GM15510 (cell line): Measurements from ENCODE around the gene CCT4.
A peak's percentile ranks its signal among the peaks of the same experiment; 100 is the strongest.

ENCODE experiments used
- POLR2A ChIP-seq: IDR thresholded peaks from 3 replicates; pipeline ENCODE4 v1.6.1; 2011; ENCODE audit warnings: borderline replicate concordance; ENCODE audit not compliant: insufficient read length; ENCODE audit errors: extremely low read depth

The CCT4 gene

GRCh38 chr2:61888267-61889055, at the start of gene CCT4:
Gene CCT4 (minus strand): TSS chr2:61888656. CDS start chr2:61888507, 149 bp downstream.
- TF ChIP-seq POLR2A: peak; percentile 95

- TF ChIP-seq POLR2A: no peak
Measured at GRCh38 chr2:61937886-61938285, 49.4 kb upstream of the CCT4 start.

GRCh38 chr2:61937098-61937497, 48.6 kb upstream of the CCT4 start:
- no peak for TF ChIP-seq POLR2A

GRCh38 chr2:61928826-61929461, 40.5 kb upstream of the CCT4 start:
- TF ChIP-seq POLR2A: no peak

GRCh38 chr2:61926531-61927477, 38.3 kb upstream of the CCT4 start:
- TF ChIP-seq POLR2A: no peak

GRCh38 chr2:61924895-61925663, 36.6 kb upstream of the CCT4 start:
- TF ChIP-seq POLR2A: no peak

- no peak for TF ChIP-seq POLR2A
Measured at GRCh38 chr2:61922714-61923113, 34.3 kb upstream of the CCT4 start.

GRCh38 chr2:61920548-61920947, 32.1 kb upstream of the CCT4 start:
- no peak for TF ChIP-seq POLR2A

- TF ChIP-seq POLR2A: no peak
Measured at GRCh38 chr2:61911510-61911909, 23.1 kb upstream of the CCT4 start.

- TF ChIP-seq POLR2A: no peak
Measured at GRCh38 chr2:61910603-61911002, 22.1 kb upstream of the CCT4 start.

- no peak for TF ChIP-seq POLR2A
Measured at GRCh38 chr2:61909116-61909515, 20.7 kb upstream of the CCT4 start.

- no peak for TF ChIP-seq POLR2A
Measured at GRCh38 chr2:61906186-61906470, 17.7 kb upstream of the CCT4 start.

GRCh38 chr2:61905372-61906185, 17.1 kb upstream of the CCT4 start, which contains the start of gene COMMD1:
Gene COMMD1 (plus strand): TSS chr2:61905674. CDS start chr2:61905679, 5 bp downstream.
- peak; percentile 92 for TF ChIP-seq POLR2A
